DND-41 (cell line): ENCODE results near the gene ARHGEF4.

ENCODE experiments used
- CTCF ChIP-seq: IDR thresholded peaks from 2 replicates; pipeline ENCODE4 v1.5.1; 2012; ENCODE audit warnings: borderline replicate concordance, low read length, moderate library complexity, mild to moderate bottlenecking; ENCODE audit not compliant: poor library complexity, severe bottlenecking; ENCODE audit errors: extremely low read depth
- EZH2 ChIP-seq: IDR thresholded peaks from 3 replicates; pipeline ENCODE4 v1.6.1; 2012; ENCODE audit warnings: borderline replicate concordance, low read depth, mild to moderate bottlenecking, moderate library complexity, low read length, inconsistent platforms; ENCODE audit not compliant: severe bottlenecking

- TF ChIP-seq CTCF (no peak), EZH2 (no peak)
Observed at GRCh38 chr2:130836501-130837174, at the start of gene ARHGEF4.
